DLD1 (cell line): ENCODE results near the gene POMZP3.
"Not testable (repeated sequence)": the region's sequence is repeated elsewhere in the genome, so short reads cannot be mapped to it uniquely, and the experiment has no call there.

Experiments used
- in situ Hi-C: cut with HindIII; loops from 2 replicates; pipeline ENCODE4 v1.10.0; 2017; ENCODE audit warnings: low sequenced_read_pairs

POMZP3 gene

DNA sequence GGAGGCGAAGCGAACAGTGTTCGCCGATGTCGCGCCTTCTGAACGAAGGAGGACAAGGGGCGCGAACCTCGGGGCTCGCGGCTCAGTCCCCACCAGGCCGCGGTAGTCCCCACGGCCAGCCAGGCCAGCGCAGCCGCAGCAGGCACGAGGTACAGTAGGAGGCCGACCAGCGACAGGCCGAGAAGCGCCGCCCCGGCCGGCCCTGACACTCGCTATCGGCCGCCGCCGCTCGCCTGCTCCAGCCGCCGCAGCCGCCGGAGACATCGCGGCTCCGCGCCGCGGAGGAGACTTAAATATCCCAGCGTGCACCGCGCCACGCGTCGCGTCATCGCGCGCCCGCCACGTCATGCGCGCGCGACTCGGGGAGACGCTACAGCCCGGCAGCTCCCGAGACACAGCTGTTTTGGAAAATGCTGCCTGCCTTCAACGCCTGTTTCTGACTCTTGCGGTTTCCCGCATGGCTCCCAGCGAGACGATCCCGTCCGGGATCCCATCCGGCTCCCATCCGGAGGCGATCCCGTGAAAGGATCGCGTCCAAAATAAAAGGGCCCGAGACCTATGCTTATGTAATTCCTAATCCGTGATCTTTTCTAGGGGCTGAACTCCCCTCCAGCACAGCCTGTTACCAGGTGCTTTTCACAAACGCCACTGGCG is at the start of gene POMZP3:
POMZP3 (minus strand) TSS at position 291 of the 654 bp plus-strand sequence. CDS start 1,215 bp downstream, outside the sequence.
- in situ Hi-C loops: not testable (repeated sequence)

DNA sequence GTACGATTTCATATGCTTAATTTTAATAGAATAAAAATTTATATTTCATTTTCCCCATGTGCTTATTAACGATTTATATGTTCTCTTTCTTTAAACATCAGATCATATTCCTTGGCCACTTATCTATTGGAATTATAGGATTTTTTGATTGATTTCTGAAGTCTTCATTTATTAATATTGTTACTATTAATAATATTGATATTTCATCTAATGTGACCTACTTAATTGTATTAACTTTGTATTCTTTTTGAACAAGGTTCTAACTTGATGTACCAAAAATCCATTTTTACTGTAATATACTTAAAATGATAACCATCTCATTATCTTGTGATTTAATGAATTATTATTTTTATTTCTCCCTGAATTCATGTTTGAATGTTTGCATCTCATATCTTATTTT is 48.7 kb upstream of the POMZP3 start:
- in situ Hi-C loops: not testable (repeated sequence)

DNA sequence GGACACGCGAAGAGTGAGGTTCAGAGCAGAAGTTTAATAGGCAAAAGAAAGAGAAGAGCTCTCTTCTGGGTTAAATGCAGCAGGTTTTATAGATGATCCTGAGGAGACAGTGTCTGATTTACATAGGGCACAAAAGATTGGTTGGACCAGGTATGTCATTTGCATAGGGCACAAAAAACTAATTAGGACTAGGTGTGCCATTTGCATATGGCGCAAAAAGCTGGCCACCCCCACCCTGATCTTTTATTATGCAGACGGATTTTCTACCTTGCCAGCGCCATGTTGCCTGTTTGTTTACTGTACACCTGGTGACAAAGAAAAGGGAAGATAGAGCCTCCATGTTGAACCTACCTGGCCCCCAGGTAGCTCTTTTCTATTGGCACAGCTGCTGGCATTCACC is 46.3 kb upstream of the POMZP3 start:
- in situ Hi-C loops: not testable (repeated sequence)

DNA sequence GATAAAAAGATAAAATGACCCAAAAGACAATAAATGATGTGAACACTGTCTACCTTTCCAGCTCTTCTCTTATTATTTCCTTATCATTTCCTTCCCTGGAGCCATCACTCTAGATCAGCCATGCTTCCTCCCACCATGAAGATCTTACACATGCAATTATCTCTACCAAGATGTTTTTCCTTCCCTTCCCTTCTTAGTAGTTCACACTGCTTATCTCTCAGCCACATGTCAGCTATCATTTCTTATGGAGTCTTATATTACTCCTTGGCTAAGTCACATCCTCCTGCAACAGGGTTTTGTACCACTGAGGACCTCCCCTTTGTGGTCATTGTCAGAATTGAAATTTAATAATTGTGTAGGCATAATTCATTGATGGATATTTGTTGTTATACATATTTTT is 32.1 kb upstream of the POMZP3 start:
- in situ Hi-C loops: not testable (repeated sequence)

DNA sequence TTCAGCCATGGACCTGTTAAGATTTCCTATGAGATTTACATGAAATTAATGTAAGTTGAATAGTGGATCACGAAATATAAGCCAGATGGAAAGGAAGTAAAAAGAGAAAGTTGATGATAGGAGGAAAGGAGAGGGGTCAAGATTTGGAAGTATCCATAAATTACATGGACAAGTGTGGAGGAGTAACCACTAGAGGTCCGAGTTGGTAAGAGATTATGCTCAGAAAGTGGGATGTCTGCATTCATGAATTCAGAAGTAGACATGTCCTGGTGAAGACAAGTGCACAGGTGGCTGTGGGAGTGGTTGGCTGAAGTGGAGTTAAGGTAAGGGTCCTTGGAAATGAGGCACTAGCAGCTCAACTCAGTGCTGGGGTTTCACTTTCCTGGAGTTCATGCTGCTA is 29.3 kb upstream of the POMZP3 start:
- in situ Hi-C loops: not testable (repeated sequence)

DNA sequence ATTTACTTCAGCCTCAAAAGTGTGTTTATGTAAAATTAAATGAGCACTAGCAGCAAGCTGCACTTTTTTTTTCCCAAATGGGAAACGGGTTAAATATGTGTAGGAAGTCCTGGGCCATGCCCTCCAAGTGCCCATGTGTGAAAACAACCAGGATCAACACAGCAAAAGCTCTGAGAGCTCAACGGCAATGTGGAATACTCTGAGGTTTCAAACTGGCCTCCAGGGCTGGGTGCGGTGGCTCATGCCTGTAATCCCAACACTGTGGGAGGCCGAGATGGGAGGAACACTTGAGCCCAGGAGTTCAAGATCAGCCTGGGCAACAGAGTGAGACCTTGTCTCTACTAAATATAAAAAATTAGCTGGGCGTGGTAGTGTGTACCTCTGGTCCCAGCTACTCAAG is 15.5 kb upstream of the POMZP3 start:
- in situ Hi-C loops: not testable (repeated sequence)

DNA sequence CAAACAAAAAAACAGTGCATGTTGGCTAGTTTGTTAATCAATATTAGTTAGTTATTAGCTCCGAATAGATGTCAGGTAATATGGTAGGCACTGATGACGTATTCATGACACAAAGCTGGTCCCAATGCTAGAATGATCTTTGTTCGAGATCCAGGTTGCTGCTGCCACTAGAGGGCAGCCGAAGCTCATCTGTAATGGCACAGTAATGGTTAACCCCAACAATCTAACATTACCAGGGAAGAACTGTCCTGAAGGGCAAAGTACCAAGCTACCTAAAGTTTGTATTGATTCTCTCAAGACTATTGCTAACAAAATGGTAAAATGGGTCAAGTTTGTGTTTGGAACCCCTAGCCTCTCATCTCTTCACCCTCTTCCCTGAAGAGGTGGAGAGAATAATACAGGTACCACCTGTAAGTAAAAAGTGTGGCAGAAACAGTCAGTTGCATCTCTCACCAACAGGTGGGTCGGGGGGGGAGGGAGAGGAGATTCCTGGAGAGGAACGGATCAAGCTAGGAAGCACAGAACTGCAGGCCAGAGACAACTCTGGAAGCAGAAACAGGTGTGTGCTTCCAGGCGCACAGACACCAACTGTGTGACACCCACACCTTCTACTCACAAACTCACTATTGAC is 10.1 kb upstream of the POMZP3 start:
- in situ Hi-C loops: not testable (repeated sequence)

DNA sequence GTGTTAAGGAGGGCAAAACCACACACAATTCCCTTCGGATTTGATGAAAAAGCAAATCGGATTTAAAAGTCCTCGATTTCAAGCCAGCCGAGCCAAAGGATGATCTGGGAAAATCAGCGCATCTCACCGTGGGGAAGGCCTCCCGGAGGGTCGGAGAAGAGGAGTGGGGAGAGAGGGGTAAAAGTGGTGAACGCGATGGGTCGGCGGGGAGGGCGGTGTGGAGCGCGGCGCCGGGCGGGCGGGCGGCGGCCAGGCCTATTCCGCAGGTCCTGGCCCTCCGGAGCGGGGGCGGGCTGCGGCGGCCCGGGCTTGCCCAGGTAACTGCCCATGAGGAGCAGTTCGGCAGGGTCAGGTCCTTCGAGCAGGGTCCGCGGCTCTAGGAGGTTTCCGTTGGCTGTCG is 498 bp downstream of the POMZP3 start:
- in situ Hi-C loops: not testable (repeated sequence)

DNA sequence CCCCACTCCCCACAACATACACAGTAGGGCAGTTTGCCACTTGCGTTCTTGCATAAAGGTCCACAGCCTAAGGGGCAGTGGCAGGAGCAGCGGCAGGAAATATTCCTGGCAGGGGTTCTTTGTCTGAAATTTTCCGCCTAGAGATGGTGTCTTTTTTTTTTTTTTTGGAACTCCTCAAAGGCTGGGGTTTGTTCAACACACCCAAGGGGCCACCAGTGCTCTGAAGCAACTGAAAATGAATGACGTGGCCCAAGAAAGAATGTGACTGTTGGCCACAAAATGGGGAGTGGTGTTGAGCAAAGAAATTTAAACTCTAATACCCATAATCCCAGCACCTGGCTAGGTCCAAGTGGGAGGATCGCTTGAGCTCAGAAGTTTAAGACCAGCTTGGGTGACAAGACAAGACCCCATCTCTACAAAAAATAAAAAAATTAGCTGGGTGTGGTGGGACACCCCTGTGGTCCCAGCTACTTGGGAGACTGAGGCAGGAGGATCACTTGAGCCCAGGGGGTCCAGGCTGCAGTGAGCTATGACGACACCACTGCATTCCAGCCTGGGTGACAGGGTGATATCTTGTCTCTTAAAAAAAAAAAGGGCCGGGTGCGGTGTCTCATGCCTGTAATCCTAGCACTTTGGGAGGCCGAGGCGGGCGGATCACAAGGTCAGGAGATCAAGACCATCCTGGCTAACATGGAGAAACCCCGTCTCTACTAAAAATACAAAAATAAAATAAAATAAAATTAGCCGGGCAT is 7.5 kb downstream of the POMZP3 start:
- in situ Hi-C loops: not testable (repeated sequence)

DNA sequence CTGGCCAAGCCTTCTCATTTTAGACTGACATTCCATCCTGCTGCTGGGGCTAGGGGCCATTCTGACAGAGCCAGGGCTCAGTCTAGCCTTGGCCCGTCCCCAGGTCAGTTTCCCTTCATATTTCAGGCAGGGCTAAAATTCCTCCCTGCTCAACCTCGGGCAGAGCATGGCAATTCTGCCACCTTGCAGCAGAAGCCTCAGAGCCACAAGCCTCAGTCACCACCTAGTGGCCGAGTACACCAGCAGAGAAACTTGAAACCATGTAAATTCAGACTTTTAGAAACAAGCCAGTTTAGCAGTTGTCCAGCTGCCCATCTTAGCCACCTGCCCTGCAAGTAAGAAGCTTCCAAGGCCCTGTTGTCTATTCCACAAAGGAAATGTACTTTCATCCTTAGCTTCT is 13.3 kb downstream of the POMZP3 start:
- in situ Hi-C loops: not testable (repeated sequence)

DNA sequence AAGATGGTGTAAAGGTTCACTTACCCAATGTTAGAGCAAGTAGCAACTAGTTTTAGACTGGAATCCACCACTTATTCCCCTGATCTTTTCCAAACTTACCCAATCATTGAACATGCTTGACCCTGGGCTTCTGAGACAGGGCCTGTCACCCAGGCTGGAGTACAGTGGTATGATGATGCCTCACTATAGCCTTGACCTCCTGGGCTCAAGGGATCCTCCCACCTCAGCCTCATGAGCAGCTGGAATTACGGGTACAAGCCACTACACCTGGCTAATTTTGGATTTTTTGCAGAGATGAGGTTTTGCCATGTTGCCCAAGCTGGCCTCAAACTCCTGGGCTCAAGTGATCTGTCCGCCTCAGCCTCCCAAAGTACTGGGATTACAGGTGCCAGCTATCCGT is 14.8 kb downstream of the POMZP3 start:
- in situ Hi-C loops: not testable (repeated sequence)

DNA sequence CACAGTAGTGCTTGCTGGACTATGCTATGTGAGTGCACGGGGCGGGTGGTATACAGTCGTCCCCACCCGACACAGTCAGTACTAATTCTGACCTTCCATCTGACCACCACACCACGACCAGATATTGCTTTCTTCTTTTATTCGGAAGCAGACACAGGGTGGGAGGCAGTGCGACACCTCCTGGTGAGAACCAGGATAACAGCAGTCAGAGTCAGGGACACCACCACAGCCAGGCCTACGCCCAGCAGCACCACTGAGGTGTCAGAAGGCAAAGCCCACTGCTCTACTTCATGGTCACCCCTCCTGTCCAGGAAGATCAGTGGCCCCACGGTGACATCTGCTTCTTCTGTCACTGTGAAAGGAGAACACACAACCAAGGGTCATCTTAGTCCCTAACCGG is 17.2 kb downstream of the POMZP3 start:
- in situ Hi-C loops: not testable (repeated sequence)

DNA sequence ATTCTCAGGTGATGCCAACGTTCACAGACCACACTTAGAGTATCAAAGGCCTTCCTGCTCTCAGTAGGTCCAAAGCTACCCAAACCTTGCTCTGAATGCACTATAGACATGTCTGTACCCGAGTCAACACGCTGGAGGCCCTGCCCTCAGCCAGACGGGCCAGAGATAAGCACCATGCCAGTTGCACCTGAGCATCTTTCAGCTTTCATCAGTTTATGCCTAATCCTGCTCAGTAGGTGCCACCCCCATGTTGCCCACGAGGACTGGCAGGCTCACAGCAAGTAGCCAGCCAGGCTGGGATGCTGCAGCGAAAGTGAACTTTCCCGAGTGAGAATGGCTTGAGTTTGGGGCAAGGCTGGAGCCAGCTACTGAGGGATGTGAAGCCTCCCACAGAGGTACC is 18.6 kb downstream of the POMZP3 start:
- in situ Hi-C loops: not testable (repeated sequence)

DNA sequence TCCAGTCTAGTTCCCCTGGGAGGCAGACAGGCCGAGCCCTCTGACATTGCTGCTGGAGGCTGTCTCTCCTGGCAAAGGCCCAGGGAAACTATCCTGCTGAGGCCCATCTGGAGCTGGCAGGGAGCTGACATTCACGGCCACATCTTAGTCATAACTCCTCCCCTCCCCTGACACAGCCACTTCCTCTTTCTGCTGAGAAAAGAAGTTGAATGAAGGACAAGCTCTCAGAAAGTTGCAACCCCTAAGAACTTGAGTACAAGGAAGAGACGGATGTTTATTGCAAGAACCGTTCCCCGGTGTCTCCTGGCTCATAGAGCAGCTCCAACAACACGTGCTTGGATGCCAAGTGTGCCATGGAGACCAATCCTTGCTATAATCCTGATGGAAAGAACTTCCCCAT is 21.1 kb downstream of the POMZP3 start:
- in situ Hi-C loops: not testable (repeated sequence)

DNA sequence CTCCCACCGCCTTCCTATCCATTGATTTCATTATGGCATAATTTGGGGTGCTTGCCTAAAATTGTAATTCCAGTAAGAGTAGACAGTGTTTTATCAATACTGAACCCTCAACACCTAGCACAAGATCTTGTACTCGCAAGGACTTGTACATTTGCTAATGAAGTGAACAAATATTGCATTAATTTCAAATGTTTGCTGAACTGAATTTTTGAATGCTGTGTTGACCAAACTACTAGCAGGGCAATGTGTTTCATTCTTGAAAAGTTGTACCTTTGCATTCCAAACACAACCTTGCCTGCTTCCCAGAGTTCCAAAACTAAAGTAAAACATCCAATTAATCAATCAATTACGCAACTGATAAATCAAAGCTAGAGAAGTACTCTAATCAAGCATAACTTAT is 26.4 kb downstream of the POMZP3 start:
- in situ Hi-C loops: not testable (repeated sequence)

DNA sequence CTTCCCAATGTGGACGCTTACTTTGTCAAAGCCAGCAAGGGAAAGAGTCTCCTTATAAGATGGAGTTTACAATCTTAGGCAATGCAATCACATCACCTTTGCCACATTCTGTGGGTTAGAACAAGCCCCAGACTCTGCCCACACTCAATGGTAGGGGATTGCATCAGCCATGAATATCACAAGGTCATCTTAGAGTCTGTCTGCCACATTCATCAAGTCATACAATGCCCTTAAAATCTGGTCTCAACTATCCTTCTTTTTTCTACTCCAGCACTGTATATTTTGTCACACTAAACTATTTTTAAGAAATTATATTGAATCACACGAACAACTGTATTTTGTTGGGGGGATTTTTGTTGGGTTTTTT is 27.0 kb downstream of the POMZP3 start:
- in situ Hi-C loops: not testable (repeated sequence)

DNA sequence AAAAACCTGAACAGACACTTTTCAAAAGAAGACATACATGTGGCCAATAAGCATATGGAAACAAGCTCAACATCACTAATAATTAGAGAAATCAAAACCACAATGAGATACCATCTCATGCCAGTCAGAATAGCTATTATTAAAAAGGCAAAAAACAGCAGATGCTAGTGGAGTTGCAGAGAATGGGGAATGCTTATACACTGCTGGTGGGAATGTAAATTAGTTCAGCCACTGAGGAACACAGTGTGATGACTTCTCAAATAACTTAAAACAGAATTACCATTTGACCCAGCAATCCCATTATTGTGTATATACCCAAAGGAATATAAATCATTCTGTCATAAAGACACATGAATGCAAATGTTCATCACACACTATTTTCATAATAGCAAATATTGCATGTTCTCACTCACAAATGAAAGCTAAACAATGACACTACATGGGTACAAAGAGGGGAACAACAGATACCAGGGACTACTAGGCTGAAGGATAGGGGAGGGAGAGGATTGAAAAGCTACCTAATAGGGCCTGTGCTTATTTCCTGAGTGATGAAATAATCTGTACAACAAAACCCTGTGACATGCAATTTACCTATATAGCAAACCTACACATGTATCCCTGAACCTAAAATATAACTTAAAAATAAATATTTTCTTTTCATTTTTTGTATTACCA is 28.4 kb downstream of the POMZP3 start:
- in situ Hi-C loops: not testable (repeated sequence)

DNA sequence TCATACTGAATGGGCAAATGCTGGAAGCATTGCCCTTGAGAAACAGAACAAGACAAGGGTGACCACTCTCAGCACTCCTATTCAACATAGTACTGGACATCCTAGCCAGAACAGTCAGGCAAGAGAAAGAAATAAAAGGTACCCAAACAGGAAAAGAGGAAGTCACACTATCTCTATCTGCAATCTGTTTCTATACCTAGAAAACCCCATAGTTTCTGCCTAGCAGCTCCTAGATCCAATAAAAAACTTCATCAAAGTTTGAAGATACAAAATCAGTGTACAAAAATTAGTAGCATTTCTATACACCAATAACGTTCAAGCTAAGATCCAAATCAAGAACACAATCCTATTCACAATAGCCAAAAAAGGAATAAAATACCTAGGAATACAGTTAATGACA is 29.8 kb downstream of the POMZP3 start:
- in situ Hi-C loops: not testable (repeated sequence)

DNA sequence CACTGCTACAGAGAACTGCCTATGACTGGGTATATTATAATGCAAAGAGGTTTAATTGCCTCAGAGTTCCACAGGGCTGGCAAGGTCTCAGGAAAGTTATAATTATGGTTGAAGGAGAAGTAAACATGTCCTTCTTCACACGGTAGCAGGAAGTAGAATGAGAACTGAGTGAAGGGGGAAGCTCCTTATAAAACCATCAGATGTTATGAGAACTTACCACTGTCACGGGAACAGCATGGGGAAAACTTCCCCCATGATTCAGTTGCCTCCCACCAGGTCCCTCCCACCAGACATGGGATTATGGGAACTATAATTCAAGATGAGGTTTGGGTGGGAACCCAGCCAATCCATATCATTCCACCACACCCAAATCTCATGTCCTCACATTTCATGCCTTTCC is 34.4 kb downstream of the POMZP3 start:
- in situ Hi-C loops: not testable (repeated sequence)

DNA sequence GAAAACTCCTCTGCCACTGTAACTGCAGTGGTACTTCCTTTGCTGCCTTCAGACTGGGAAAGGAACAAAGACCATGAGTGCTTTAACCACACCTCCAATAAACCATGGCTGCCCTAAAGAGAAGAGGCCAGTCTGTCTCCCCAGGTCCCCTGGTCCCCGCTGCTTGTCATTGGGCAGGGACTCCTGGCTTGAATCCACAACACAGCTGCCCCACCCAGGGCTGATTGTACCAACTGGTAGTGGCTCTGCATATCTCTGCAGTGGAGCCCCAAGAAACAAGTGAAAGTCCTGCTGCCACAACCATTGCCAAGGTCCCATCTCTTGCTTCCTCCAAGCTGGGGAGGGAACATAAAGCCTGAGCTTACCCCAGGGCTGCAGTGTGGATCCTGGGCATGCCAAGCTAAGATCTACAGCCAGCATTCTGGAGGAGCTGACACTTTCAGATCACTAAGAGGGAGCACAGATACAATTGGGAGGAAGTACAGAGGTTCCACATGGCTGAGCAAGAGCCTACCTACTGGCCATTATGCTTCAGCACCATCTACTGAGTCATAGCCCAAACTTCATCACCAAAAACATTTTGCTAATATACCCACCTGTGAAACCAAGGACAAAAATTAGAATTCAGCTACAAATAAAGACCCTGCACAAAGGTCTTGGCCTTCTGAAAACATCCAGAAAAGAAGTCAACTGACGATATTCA is 35.3 kb downstream of the POMZP3 start:
- in situ Hi-C loops: not testable (repeated sequence)

DNA sequence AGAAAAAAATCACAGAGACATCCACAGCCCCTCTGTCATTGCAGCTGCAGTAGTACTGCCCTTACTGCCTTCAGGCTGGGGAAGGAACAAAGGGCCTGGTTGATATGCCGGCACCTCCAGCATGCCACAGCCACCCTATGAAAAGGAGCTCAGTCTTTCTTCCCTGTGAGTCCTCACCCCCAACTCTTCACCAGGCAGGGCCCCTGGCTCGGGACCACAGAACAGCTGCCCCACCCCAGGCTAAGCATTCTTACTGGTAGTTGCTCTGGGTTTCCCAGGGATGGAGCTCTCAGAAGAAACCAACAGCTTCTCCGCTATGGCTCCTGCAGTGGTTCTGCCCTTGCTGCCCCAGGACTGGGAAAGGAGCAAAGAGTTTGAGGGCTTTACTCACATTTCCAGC is 36.0 kb downstream of the POMZP3 start:
- in situ Hi-C loops: not testable (repeated sequence)
